GM12891 (cell line): ENCODE data around the gene NSD1.
A peak's percentile ranks its signal among the peaks of the same experiment; 100 is the strongest.

Source experiments
- POLR2A ChIP-seq: IDR thresholded peaks from 2 replicates; pipeline ENCODE4 v1.6.1; 2011; ENCODE audit warnings: low read depth, low read length, control low read depth
- POLR2AphosphoS5 ChIP-seq: IDR thresholded peaks from 2 replicates; pipeline ENCODE4 v1.6.1; 2011; ENCODE audit warnings: low read depth, low read length, control low read depth
- POU2F2 ChIP-seq: IDR thresholded peaks from 2 replicates; pipeline ENCODE4 v1.6.1; 2011; ENCODE audit warnings: low read depth, mild to moderate bottlenecking, control low read depth, low read length, moderate library complexity
- SPI1 ChIP-seq: IDR thresholded peaks from 2 replicates; pipeline ENCODE4 v1.6.1; 2011; ENCODE audit warnings: low read depth, low read length, control low read depth
- TAF1 ChIP-seq: IDR thresholded peaks from 2 replicates; pipeline ENCODE4 v1.6.1; 2011; ENCODE audit warnings: low read depth, low read length, control low read depth

DNA sequence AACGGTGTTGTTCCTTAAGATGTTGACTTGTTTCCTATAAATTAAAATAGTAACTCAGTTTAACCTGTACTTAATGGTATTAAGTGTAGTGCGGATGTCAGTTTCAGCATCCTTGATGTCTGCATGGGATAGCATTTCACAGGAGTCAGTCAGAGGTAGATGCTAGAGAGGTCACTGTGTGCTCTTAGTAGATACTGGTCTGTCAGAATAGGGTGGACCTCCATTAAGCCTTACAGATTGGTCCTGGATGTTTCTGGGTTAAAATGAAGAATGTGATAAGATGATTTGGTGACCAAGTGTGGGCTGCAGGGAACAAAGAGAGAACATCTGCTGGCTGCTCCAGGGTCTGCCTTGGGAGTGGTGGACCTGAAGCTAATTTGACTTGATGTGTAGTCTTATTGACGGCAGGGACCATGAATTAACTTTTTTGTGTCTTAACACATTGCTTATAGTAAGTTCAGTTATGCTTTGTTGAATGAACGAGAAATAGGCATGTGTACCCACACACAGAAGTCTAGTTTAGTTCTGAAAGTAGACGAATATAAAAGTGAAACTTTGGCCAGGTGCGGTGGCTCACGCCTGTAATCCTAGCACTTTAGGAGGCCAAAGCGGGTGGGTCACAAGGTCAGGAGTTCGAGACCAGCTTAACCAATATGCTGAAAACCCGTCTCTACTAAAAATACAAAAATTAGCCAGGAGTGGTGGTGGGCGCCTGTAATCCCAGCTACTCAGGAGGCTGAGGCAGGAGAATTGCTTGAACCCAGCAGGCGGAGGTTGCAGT lies 157.4 kb downstream of the NSD1 start:
- TF ChIP-seq POLR2A (no peak), POLR2AphosphoS5 (no peak), TAF1 (no peak), SPI1 (peak; percentile 82), POU2F2 (no peak)
